PC-9 (cell line): ENCODE results near the gene SMOC2. TPM values are rescaled to one million over a fixed set of nuclear protein-coding genes. Genes with fewer than 3 reads are reported as not detected.

ENCODE experiments used
- BruUV-seq: library from RNA; stranded (reverse); fragments of 400-500 nt; replicated peaks from 2 replicates; lab custom pipeline; 2021; lab: Mats Ljungman, UMichigan
- CTCF ChIA-PET: fragments of 300-600 bp; sonication (Branson Sonifier 250); formaldehyde crosslinking; loops from one replicate; lab custom pipeline; 2022; ENCODE audit warnings: antibody characterized with exemption; lab: Charles Lee
- POLR2A ChIA-PET: fragments of 300-600 bp; sonication (Branson Sonifier 250); formaldehyde crosslinking; loops from one replicate; lab custom pipeline; 2022; ENCODE audit warnings: antibody characterized with exemption; ENCODE audit not compliant: unreplicated experiment; lab: Charles Lee
- DNase-seq, 2 experiments: peaks; one replicate each; pipeline versions ENCODE4 v3.0.0 to v3.0.0-alpha.2; 2015 to 2022; ENCODE audit warnings: mixed read lengths in 1 of 2
- H2AFZ ChIP-seq: fragments of 200-600 bp; sonication (generic); 2 replicates; pipeline ENCODE4 v1.8.1; 2017; ENCODE audit warnings: antibody characterized with exemption
- H3F3A ChIP-seq: fragments of 200-600 bp; sonication (generic); 2 replicates; pipeline ENCODE4 v1.8.1; 2017; ENCODE audit warnings: antibody characterized with exemption, mild to moderate bottlenecking, low read depth; ENCODE audit not compliant: insufficient read depth
- H3K27ac ChIP-seq: fragments of 200-600 bp; sonication (generic); 2 replicates; pipeline ENCODE4 v1.6.1; 2016; ENCODE audit warnings: mixed run types
- H3K27me3 ChIP-seq: fragments of 200-600 bp; sonication (generic); 2 replicates; pipeline ENCODE4 v1.6.1; 2016; ENCODE audit warnings: low read depth, mixed run types; ENCODE audit not compliant: insufficient read depth
- H3K36me3 ChIP-seq: fragments of 200-600 bp; sonication (generic); 2 replicates; pipeline ENCODE4 v1.6.1; 2016; ENCODE audit warnings: low read depth, mixed run types
- H3K4me1 ChIP-seq: fragments of 200-600 bp; sonication (generic); replicated peaks from 2 replicates; pipeline ENCODE4 v1.6.1; 2016; ENCODE audit warnings: mixed run types; ENCODE audit not compliant: insufficient read depth
- H3K4me2 ChIP-seq: fragments of 200-600 bp; sonication (generic); 2 replicates; pipeline ENCODE4 v1.6.1; 2017; ENCODE audit warnings: mixed run types
- H3K4me3 ChIP-seq: fragments of 200-600 bp; sonication (generic); 2 replicates; pipeline ENCODE4 v1.6.1; 2016; ENCODE audit warnings: mixed run types
- H3K79me2 ChIP-seq: fragments of 200-600 bp; sonication (generic); 2 replicates; pipeline ENCODE4 v1.6.1; 2017; ENCODE audit warnings: low read depth, mixed run types
- H3K9me2 ChIP-seq: fragments of 200-600 bp; sonication (generic); 2 replicates; pipeline ENCODE4 v1.8.1; 2017; ENCODE audit warnings: mild to moderate bottlenecking; ENCODE audit not compliant: insufficient read depth
- H3K9me3 ChIP-seq: fragments of 200-600 bp; sonication (generic); 2 replicates; pipeline ENCODE4 v1.8.1; 2016; ENCODE audit warnings: low read depth; ENCODE audit not compliant: insufficient read depth
- H4K20me1 ChIP-seq: fragments of 200-600 bp; sonication (generic); 2 replicates; pipeline ENCODE4 v1.8.1; 2017; ENCODE audit not compliant: insufficient read depth
- CTCF ChIP-seq: fragments of 200-600 bp; sonication (generic); conservative IDR thresholded peaks from 2 replicates; pipeline ENCODE4 v1.6.1; 2017; ENCODE audit warnings: mixed run types, antibody characterized with exemption, mild to moderate bottlenecking, moderate library complexity
- EZH2 ChIP-seq: fragments of 200-600 bp; sonication (generic); IDR thresholded peaks from 2 replicates; pipeline ENCODE4 v1.8.0; 2017; ENCODE audit warnings: antibody characterized with exemption, low read depth
- intact Hi-C: fragments of 100-400 bp; cut with micrococcal nuclease; formaldehyde crosslinking; loops from one replicate; pipeline ENCODE4 v1.10.0; 2022; ENCODE audit not compliant: unreplicated experiment
- total RNA-seq: library from RNA; stranded (reverse); gene quantifications from 2 replicates; pipeline ENCODE4 v1.2.3, GENCODE V29; 2021

The SMOC2 gene
- total RNA-seq, 1 experiment from 2014 or later: not detected

- intact Hi-C loops: loop anchor here (5.0 kb wide), 1 partner anchor 36 kb away; no protein-coding TSS in a partner anchor
- no TSS peak for BruUV-seq
- Histone ChIP-seq H3K27ac (peak overlapping the region; percentile 97), H3K79me2 (no peaks in the 10 kb centered on the region), H3K9me2 (no peaks in the 10 kb centered on the region), H3F3A (peaks cover 24% of the 10 kb centered on the region), H3K9me3 (no peaks in the 10 kb centered on the region; the same call in 1 of the 2 replicates), H3K27me3 (no peaks in the 10 kb centered on the region), H3K4me3 (peak overlapping the region; percentile 33; the same call in 1 of the 2 replicates), H4K20me1 (no peaks in the 10 kb centered on the region), H2AFZ (no peak overlapping the region), H3K36me3 (no peaks in the 10 kb centered on the region; the same call in 1 of the 2 replicates), H3K4me2 (peak overlapping the region; percentile 82), H3K4me1 (peaks cover 42% of the 10 kb centered on the region)
- TF ChIP-seq EZH2: no peak
- TF ChIP-seq CTCF: no peak
- CTCF ChIA-PET: no interaction called here
- peak in 1 of 2 experiments; percentile 63 for DNase-seq
- POLR2A ChIA-PET: no interaction called here
These were observed 237.1 kb downstream of the SMOC2 start for GRCh38 chr6:168678077-168678476.

- CTCF ChIA-PET: no interaction called here
These were observed 237.6 kb downstream of the SMOC2 start for GRCh38 chr6:168678588-168678987.

GRCh38 chr6:168681748-168682147 lies 240.8 kb downstream of the SMOC2 start:
- no peaks in the 10 kb centered on the region; the same call in 1 of the 2 replicates for H3K36me3 ChIP-seq
- ChIA-PET POLR2A (no interaction called here), CTCF (no interaction called here)
- DNase-seq: no peak
- no peak for TF ChIP-seq CTCF
- no peak for TF ChIP-seq EZH2
- H3K27me3 ChIP-seq: no peaks in the 10 kb centered on the region
- H3K79me2 ChIP-seq: no peaks in the 10 kb centered on the region
- H3K4me3 ChIP-seq: no peak overlapping the region
- H3K9me2 ChIP-seq: no peaks in the 10 kb centered on the region
- intact Hi-C loops: no loop called here
- no TSS peak for BruUV-seq
- H3K4me1 ChIP-seq: peaks cover 50% of the 10 kb centered on the region
- no peaks in the 10 kb centered on the region for H4K20me1 ChIP-seq
- H3K4me2 ChIP-seq: no peak overlapping the region
- H2AFZ ChIP-seq: no peak overlapping the region
- no peak overlapping the region for H3K27ac ChIP-seq
- H3F3A ChIP-seq: peaks cover 33% of the 10 kb centered on the region
- H3K9me3 ChIP-seq: no peaks in the 10 kb centered on the region

More at GRCh38 chr6:168678588-168678987, 237.6 kb downstream of the SMOC2 start:
- H3K4me3 ChIP-seq: no peak overlapping the region
- H4K20me1 ChIP-seq: no peaks in the 10 kb centered on the region
- H3K27me3 ChIP-seq: no peaks in the 10 kb centered on the region
- no peaks in the 10 kb centered on the region; the same call in 1 of the 2 replicates for H3K36me3 ChIP-seq
- peaks cover 24% of the 10 kb centered on the region for H3F3A ChIP-seq
- intact Hi-C loops: loop anchor here (5.0 kb wide), 1 partner anchor 36 kb away; no protein-coding TSS in a partner anchor
- no TSS peak for BruUV-seq
- peak overlapping the region; percentile 97 for H3K27ac ChIP-seq
- no peak overlapping the region for H2AFZ ChIP-seq
- POLR2A ChIA-PET: no interaction called here
- peak; percentile 19 to 79 for DNase-seq
- H3K9me3 ChIP-seq: no peaks in the 10 kb centered on the region; the same call in 1 of the 2 replicates
- peaks cover 42% of the 10 kb centered on the region for H3K4me1 ChIP-seq
- H3K79me2 ChIP-seq: no peaks in the 10 kb centered on the region
- H3K9me2 ChIP-seq: no peaks in the 10 kb centered on the region
- TF ChIP-seq EZH2 (no peak), CTCF (no peak)
- H3K4me2 ChIP-seq: peak overlapping the region; percentile 82
